ENCODE data around the gene RSAD2. TPM values are rescaled to one million over a fixed set of nuclear protein-coding genes. Genes with fewer than 3 reads are reported as not detected.

The RSAD2 gene
- total RNA-seq, 1 donor from 2014 or later = 0.32 TPM

DNA sequence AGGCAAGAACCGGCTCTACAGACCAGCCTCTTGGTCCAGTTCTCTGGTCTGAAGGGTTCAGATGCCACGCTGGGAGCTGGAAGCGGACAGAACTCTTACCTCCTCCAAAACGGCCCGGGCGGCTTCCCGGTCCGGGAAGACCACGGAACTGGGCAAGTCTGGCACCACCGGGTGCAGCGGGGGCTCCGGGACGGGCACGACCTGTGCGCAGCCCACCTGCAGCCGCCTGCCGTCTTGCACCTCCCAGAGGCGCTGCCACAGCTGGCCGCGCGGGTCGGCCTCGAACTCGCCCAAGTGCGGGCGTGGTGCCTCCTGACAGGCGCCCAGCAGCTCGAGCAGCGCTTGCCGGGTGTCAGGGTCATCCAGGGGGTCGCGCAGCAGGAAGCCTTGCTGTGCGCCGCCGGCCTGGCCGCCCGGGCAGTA lies 12.6 kb upstream of the RSAD2 start:
- intact Hi-C loops (cut with DNase I) = no loop called here
- Histone ChIP-seq H3K4me1 (peaks cover 7 to 10% of the 10 kb centered on the region in 2 donors), H3K9me3 (no peaks in the 10 kb centered on the region), H3K36me3 (peaks cover 9 to 11% of the 10 kb centered on the region in 2 donors), H3K27ac (peak overlapping the region; percentile 21 to 83), H3K4me3 (peak overlapping the region; percentile 83 to 95), H3K27me3 (no peaks in the 10 kb centered on the region)
- no peak for DNase-seq (ENCODE audit: low spot score in 2 of 2)
- TF ChIP-seq, protein P1, sequence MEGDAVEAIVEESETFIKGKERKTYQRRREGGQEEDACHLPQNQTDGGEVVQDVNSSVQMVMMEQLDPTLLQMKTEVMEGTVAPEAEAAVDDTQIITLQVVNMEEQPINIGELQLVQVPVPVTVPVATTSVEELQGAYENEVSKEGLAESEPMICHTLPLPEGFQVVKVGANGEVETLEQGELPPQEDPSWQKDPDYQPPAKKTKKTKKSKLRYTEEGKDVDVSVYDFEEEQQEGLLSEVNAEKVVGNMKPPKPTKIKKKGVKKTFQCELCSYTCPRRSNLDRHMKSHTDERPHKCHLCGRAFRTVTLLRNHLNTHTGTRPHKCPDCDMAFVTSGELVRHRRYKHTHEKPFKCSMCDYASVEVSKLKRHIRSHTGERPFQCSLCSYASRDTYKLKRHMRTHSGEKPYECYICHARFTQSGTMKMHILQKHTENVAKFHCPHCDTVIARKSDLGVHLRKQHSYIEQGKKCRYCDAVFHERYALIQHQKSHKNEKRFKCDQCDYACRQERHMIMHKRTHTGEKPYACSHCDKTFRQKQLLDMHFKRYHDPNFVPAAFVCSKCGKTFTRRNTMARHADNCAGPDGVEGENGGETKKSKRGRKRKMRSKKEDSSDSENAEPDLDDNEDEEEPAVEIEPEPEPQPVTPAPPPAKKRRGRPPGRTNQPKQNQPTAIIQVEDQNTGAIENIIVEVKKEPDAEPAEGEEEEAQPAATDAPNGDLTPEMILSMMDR (IDR thresholded peaks at IDR 0.05) = no peak

DNA sequence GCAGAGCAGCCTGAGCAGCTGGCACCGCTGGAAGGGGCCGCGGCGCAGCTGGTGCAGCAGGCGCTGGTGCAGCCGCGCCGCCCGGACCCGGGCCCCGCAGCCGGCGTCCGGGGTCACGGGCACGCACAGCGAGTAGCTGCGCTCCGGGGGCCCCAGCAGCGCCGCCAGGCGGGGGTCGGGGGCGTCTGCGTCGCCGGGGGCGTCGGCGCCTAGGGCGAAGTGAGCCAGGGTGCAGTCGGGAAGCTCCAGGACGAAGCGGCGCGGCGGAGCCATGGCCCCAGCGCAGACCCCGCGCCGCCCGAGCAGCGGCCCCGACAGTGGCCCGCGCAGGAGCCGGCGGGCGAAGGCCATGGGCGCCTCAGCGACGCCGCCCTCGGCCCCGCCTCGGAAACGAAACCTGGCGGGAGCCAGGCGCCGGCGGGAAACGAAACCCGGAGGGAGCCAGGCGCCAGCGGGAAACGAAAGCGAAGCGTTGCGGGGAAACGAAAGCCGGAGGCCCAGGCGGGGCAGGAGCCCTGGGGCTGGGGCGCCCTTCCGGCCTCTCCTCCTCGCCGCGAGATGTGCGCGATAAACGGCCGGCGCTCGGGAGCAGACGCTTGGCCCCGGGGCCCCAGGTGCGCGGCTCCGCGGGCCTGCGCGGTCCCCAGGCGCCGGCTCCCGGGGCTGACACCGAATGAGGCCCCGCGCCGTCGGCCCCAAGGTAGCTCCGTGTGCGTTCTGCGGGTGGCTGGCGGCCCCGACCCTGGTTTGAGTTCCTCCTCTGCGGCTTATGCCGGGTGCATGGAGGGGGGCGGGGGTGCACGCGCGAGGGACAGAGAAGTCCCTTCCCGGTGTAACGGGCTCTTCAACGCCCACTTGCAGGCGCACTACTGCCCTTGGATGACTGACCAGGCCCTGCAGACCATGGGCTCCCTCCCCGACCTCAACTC lies 12.0 kb upstream of the RSAD2 start, which contains the start of gene CMPK2:
CMPK2 (minus strand) TSS at position 562 of the 929 bp plus-strand sequence; CDS start at position 351, 211 bp downstream.
- DNase-seq (ENCODE audit: low spot score in 2 of 2) = peak in 1 of 2 donors; percentile 77
- intact Hi-C loops (cut with DNase I) = no loop called here

DNA sequence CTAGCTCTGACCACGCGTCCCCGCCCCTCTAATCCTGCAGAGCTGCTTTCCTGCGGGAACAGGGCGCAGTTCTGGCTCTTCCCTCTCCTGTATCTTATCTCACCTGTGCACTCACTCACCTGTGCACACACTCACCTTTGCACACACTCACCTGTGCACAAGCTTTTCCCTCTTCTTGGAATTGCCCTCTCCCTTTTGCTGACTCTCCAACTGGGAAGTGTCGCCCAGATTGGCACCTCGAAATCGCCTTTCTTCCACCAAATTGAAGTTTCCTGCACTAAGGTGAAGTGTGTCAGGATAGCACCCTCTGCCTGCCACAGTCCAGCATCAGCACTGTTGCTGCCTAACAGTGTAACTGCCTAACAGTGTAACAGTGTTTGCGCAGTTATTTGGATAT lies 11.3 kb upstream of the RSAD2 start:
- intact Hi-C loops (cut with DNase I) = no loop called here
- Histone ChIP-seq H3K36me3 (peaks cover 0 to 2% of the 10 kb centered on the region in 2 donors), H3K4me1 (peaks cover 7 to 10% of the 10 kb centered on the region in 2 donors), H3K9me3 (no peaks in the 10 kb centered on the region), H3K27ac (peak overlapping the region; percentile 72 to 83), H3K4me3 (peak overlapping the region; percentile 83 to 95), H3K27me3 (no peaks in the 10 kb centered on the region)
- DNase-seq (ENCODE audit: low spot score in 2 of 2) = no peak
- TF ChIP-seq, protein P1 (IDR thresholded peaks at IDR 0.05) = peak in 1 of 3 experiments; percentile 47

More for the DNA sequence above, 12.0 kb upstream of the RSAD2 start, which contains the start of gene CMPK2:
- no peaks in the 10 kb centered on the region for H3K9me3 ChIP-seq
- no peaks in the 10 kb centered on the region for H3K27me3 ChIP-seq
- H3K4me3 ChIP-seq = peak within 1 kb of the TSS; percentile 83 to 95
- peaks cover 3 to 4% of the 10 kb centered on the region in 2 donors for H3K36me3 ChIP-seq
- H3K4me1 ChIP-seq = peaks cover 7 to 10% of the 10 kb centered on the region in 2 donors
- TF ChIP-seq, protein P1 (IDR thresholded peaks at IDR 0.05) = peak in 1 of 3 experiments; percentile 16
- H3K27ac ChIP-seq = peak within 1 kb of the TSS; percentile 72 to 83

DNA sequence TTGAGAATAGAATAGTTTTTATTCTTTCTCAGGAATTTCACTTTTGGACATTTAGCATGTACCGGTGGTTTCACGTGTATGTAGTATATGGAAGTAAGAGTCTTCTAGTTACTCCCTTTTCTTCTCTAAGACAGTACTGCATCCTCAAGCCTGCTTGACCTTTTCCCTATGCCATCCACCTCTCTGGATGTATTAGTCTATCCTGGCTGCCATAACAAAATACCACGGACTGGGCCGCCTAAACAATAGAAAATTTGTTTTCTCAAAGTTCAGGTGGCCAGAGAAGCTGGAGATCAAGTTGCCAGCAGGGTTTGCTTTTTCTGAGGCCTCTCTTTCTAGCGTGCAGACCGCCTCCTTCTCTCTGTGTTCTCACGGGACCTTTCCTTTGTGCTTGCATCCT lies 10.6 kb upstream of the RSAD2 start:
- Histone ChIP-seq H3K27ac (no peak overlapping the region), H3K36me3 (no peaks in the 10 kb centered on the region), H3K27me3 (no peaks in the 10 kb centered on the region), H3K4me3 (peak overlapping the region in 1 of 2 donors; percentile 95), H3K4me1 (peaks cover 7 to 10% of the 10 kb centered on the region in 2 donors), H3K9me3 (no peaks in the 10 kb centered on the region)
- intact Hi-C loops (cut with DNase I) = no loop called here
- no peak for DNase-seq (ENCODE audit: low spot score in 2 of 2)
- TF ChIP-seq, protein P1 (IDR thresholded peaks at IDR 0.05) = no peak

DNA sequence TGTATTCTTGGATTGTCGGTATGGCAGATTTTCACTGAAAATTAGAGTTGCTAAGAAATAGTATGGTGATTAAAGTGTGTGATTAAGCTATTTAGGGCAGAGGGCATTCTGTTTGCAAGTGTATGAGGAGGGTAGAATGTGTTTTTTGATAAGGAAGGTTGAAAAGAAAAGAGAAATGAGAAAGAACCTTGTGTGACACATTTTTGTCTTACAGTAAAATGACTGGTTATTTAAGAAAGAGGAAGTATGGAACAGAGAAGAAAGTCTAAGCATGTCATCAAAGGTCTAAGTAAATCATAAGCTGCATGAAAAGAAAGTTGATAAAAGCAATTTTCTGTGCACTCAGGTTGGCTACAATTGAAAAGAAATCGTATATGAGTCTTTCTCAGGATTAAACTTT lies 5.2 kb upstream of the RSAD2 start:
- TF ChIP-seq, protein P1 (IDR thresholded peaks at IDR 0.05) = no peak
- no peak overlapping the region for H3K4me3 ChIP-seq
- DNase-seq (ENCODE audit: low spot score in 2 of 2) = no peak
- H3K4me1 ChIP-seq = no peaks in the 10 kb centered on the region
- no peaks in the 10 kb centered on the region for H3K9me3 ChIP-seq
- no peak overlapping the region for H3K27ac ChIP-seq
- intact Hi-C loops (cut with DNase I) = no loop called here
- no peaks in the 10 kb centered on the region for H3K36me3 ChIP-seq
- no peaks in the 10 kb centered on the region for H3K27me3 ChIP-seq

Measured in ascending aorta (tissue), 2 donors.